Fibroblast of mammary gland (primary cell): ENCODE results near the gene HIP1.
A peak's percentile ranks its signal among the peaks of the same experiment; 100 is the strongest.
"Not testable (repeated sequence)": the region's sequence is repeated elsewhere in the genome, so short reads cannot be mapped to it uniquely, and the experiment has no call there.

ENCODE experiments used
- DNase-seq: peaks from one replicate; pipeline ENCODE4 v3.0.0-alpha.2; 2010; ENCODE audit warnings: low read depth
- H3K4me3 ChIP-seq: 2 replicates; pipeline ENCODE4 v1.5.1; 2011; ENCODE audit warnings: low read depth, mild to moderate bottlenecking, low read length, moderate library complexity; ENCODE audit not compliant: control insufficient read depth
- CTCF ChIP-seq: conservative IDR thresholded peaks from 2 replicates; pipeline ENCODE4 v1.5.1; 2011; ENCODE audit warnings: low read depth, low read length, inconsistent platforms; ENCODE audit not compliant: control insufficient read depth, insufficient read depth

HIP1 gene

GRCh38 chr7:75567948-75568595 is 170.7 kb downstream of the HIP1 start:
- no peak for DNase-seq
- H3K4me3 ChIP-seq = no peak overlapping the region
- no peak for TF ChIP-seq CTCF

DNA sequence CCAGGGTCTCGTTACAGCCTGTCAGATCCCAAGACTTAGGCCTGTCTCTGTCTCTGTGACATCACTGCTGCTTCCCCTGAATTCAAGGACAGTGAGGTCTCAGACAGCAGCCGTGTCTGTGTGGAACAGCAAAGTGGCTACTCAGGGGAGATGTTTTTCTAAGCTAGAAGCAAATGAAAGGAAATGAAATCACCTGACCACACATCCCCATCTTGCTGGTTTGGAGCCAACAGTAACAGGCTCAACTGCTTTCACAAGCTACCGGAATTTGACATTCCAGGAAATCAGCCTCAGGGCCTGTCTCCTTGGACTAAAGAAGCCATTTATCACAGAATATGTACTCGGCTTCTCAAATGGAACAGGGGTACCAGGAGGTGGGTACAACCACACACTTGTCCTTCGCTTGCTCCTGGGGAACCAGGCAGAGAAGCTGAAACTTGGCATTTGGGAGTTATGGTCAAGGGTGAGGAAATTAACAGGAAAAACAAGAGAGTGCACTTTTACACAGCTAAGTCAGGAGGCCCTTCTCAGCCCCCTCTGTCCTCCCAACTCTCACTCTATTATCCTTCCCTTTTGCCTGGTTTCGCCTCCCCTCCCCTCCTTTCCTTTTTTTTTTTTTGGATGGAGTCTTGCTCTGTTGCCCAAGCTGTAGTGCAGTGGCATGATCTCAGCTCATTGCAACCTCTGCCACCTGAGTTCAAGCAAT is 173.5 kb downstream of the HIP1 start:
- TF ChIP-seq CTCF = no peak
- peak; percentile 86 for DNase-seq
- no peak overlapping the region for H3K4me3 ChIP-seq

DNA sequence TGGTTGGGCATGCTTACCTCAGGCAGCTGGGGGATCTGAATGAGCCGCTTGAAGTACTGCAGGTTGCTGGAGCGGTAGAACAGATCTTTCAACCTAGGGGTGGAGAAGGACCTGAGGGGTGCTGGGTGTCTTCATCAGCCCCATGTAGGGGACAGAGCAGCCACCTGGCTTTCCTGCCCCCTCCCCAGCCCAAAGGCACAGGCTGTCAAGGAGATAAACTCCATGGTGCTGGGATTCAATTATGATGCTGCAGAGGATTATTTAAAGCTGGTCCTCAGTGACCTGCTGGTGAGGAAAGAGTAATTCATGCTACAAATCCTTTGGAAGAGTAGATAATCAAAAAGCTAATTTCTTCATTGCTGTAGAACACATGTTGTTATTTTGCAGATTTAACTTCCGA is 175.6 kb downstream of the HIP1 start:
- H3K4me3 ChIP-seq = no peak overlapping the region
- TF ChIP-seq CTCF = no peak
- DNase-seq = no peak

- TF ChIP-seq CTCF = no peak
- H3K4me3 ChIP-seq = no peak overlapping the region
- no peak for DNase-seq
Observed at GRCh38 chr7:75559976-75560365, 178.8 kb downstream of the HIP1 start.

- DNase-seq = no peak
- no peak for TF ChIP-seq CTCF
- H3K4me3 ChIP-seq = no peak overlapping the region
Observed at GRCh38 chr7:75559355-75559975, 179.3 kb downstream of the HIP1 start.

- H3K4me3 ChIP-seq, DNase-seq: not testable (repeated sequence)
Observed at GRCh38 chr7:75556835-75557234, 181.9 kb downstream of the HIP1 start.

GRCh38 chr7:75555736-75556135 is 183.0 kb downstream of the HIP1 start:
- H3K4me3 ChIP-seq = no peak overlapping the region
- no peak for TF ChIP-seq CTCF
- DNase-seq = no peak
